IMR-90 (cell line): ENCODE results near the gene ZNF296. TPM values are rescaled to one million over a fixed set of nuclear protein-coding genes. Genes with fewer than 3 reads are reported as not detected.

ENCODE experiments used
- ATAC-seq: fragments of 200-7000 bp; cut with Tn5 transposase; 2 replicates; pipeline ENCODE4 v1.9.1; 2020; ENCODE audit warnings: low read depth, mild to moderate bottlenecking, moderate library complexity
- BruUV-seq: library from RNA; stranded (reverse); fragments of 400-500 nt; replicated peaks from 2 replicates; lab custom pipeline; 2021; lab: Mats Ljungman, UMichigan
- CTCF ChIA-PET: fragments of 300-600 bp; formaldehyde crosslinking; extraction: SDS; loops from one replicate; lab custom pipeline; 2021; ENCODE audit warnings: antibody characterized with exemption; lab: Yijun Ruan, JAX
- POLR2A ChIA-PET: fragments of 300-600 bp; sonication (Branson Sonifier 250); formaldehyde crosslinking; loops from one replicate; lab custom pipeline; 2022; ENCODE audit warnings: antibody characterized with exemption; ENCODE audit not compliant: unreplicated experiment; lab: Charles Lee
- DNase-seq: peaks from one replicate; pipeline ENCODE4 v3.0.0; 2013
- H2AFZ ChIP-seq: replicated peaks from 2 replicates; pipeline ENCODE3; 2013; ENCODE audit warnings: low read length, mild to moderate bottlenecking; ENCODE audit not compliant: poor library complexity
- H2AK5ac ChIP-seq: 2 replicates; pipeline ENCODE4 v1.6.1; 2013; ENCODE audit warnings: low read depth, low read length, inconsistent platforms
- H2AK9ac ChIP-seq: replicated peaks from 2 replicates; pipeline ENCODE3; 2013; ENCODE audit warnings: mild to moderate bottlenecking, low read depth, low read length, moderate library complexity; ENCODE audit not compliant: poor library complexity
- H2BK120ac ChIP-seq: 2 replicates; pipeline ENCODE4 v1.6.1; 2013; ENCODE audit warnings: low read depth, low read length, inconsistent platforms
- H2BK15ac ChIP-seq: 3 replicates; pipeline ENCODE4 v1.6.1; 2013; ENCODE audit warnings: low read depth, low read length, inconsistent platforms
- H2BK20ac ChIP-seq: 2 replicates; pipeline ENCODE4 v1.6.1; 2013; ENCODE audit warnings: low read depth, mild to moderate bottlenecking, inconsistent platforms, low read length, moderate library complexity
- H2BK5ac ChIP-seq: 2 replicates; pipeline ENCODE4 v1.6.1; 2013; ENCODE audit warnings: mild to moderate bottlenecking, low read depth, low read length, inconsistent platforms; ENCODE audit not compliant: poor library complexity, severe bottlenecking
- H3K14ac ChIP-seq: replicated peaks from 2 replicates; pipeline ENCODE4 v1.6.1; 2013; ENCODE audit warnings: low read depth, low read length, inconsistent platforms
- H3K18ac ChIP-seq: 2 replicates; pipeline ENCODE4 v1.6.1; 2013; ENCODE audit warnings: low read depth, low read length, control low read depth
- H3K23ac ChIP-seq: 2 replicates; pipeline ENCODE4 v1.6.1; 2013; ENCODE audit warnings: low read depth, low read length, inconsistent platforms
- H3K27ac ChIP-seq: 2 replicates; pipeline ENCODE4 v1.5.1; 2013; ENCODE audit warnings: mild to moderate bottlenecking, control low read depth, low read length; ENCODE audit not compliant: insufficient read depth
- H3K27me3 ChIP-seq: 2 replicates; pipeline ENCODE4 v1.6.1; 2013; ENCODE audit warnings: low read length; ENCODE audit not compliant: control insufficient read depth, insufficient read depth
- H3K36me3 ChIP-seq: 2 replicates; pipeline ENCODE4 v1.6.1; 2013; ENCODE audit warnings: low read length, mixed read lengths; ENCODE audit not compliant: control insufficient read depth, insufficient read depth
- H3K4ac ChIP-seq: 2 replicates; pipeline ENCODE4 v1.6.1; 2013; ENCODE audit warnings: low read depth, low read length, inconsistent platforms
- H3K4me1 ChIP-seq: 2 replicates; pipeline ENCODE4 v1.6.1; 2013; ENCODE audit warnings: low read length, mixed read lengths; ENCODE audit not compliant: control insufficient read depth, insufficient read depth
- H3K4me2 ChIP-seq: 2 replicates; pipeline ENCODE4 v1.6.1; 2013; ENCODE audit warnings: low read depth, mild to moderate bottlenecking, control low read depth, low read length, moderate library complexity
- H3K4me3 ChIP-seq: 2 replicates; pipeline ENCODE4 v1.5.1; 2013; ENCODE audit warnings: low read depth, mild to moderate bottlenecking, control low read depth, low read length, moderate library complexity; ENCODE audit not compliant: insufficient read depth
- H3K56ac ChIP-seq: 2 replicates; pipeline ENCODE4 v1.6.1; 2013; ENCODE audit warnings: low read length, inconsistent platforms; ENCODE audit not compliant: insufficient read depth; ENCODE audit errors: extremely low read depth
- H3K79me1 ChIP-seq, 2 experiments: 2 replicates each; pipeline ENCODE4 v1.6.1; 2013; ENCODE audit warnings: low read length in 2 of 2, inconsistent platforms in 1 of 2, low read depth in 1 of 2
- H3K9ac ChIP-seq: 2 replicates; pipeline ENCODE4 v1.6.1; 2013; ENCODE audit warnings: low read depth, low read length, control low read depth
- H3K9me1 ChIP-seq: 2 replicates; pipeline ENCODE4 v1.6.1; 2013; ENCODE audit warnings: low read length, inconsistent platforms; ENCODE audit not compliant: insufficient read depth
- H3K9me3 ChIP-seq: 2 replicates; pipeline ENCODE4 v1.6.1; 2013; ENCODE audit warnings: low read length; ENCODE audit not compliant: control insufficient read depth, insufficient read depth
- H4K20me1 ChIP-seq: 2 replicates; pipeline ENCODE4 v1.6.1; 2013; ENCODE audit warnings: low read length, inconsistent platforms; ENCODE audit not compliant: insufficient read depth
- H4K5ac ChIP-seq: 2 replicates; pipeline ENCODE4 v1.6.1; 2013; ENCODE audit warnings: mild to moderate bottlenecking, low read depth, low read length, control low read depth
- H4K8ac ChIP-seq, 2 experiments: 2 replicates each; pipeline ENCODE4 v1.6.1; 2013; ENCODE audit warnings: low read depth in 2 of 2, low read length in 2 of 2, control low read depth in 1 of 2, inconsistent platforms in 1 of 2
- H4K91ac ChIP-seq: 2 replicates; pipeline ENCODE4 v1.6.1; 2013; ENCODE audit warnings: low read depth, low read length, inconsistent platforms; ENCODE audit not compliant: insufficient read depth
- BHLHE40 ChIP-seq: fragments of 150-350 bp; IDR thresholded peaks from 2 replicates; pipeline ENCODE4 v1.6.1; 2016; ENCODE audit warnings: mild to moderate bottlenecking, low read depth, low read length
- CEBPB ChIP-seq: IDR thresholded peaks from 2 replicates; pipeline ENCODE4 v1.6.1; 2012; ENCODE audit warnings: low read depth, low read length, improper control_type of control experiment
- CHD1 ChIP-seq: IDR thresholded peaks from 2 replicates; pipeline ENCODE4 v1.6.1; 2012; ENCODE audit warnings: low read depth, low read length, improper control_type of control experiment
- CTCF ChIP-seq: conservative IDR thresholded peaks from 2 replicates; pipeline ENCODE4 v1.5.1; 2012; ENCODE audit warnings: mild to moderate bottlenecking, low read depth, low read length, improper control_type of control experiment
- ELK1 ChIP-seq: fragments of 150-350 bp; IDR thresholded peaks from 2 replicates; pipeline ENCODE4 v1.6.1; 2016; ENCODE audit warnings: low read depth, mild to moderate bottlenecking, low read length, moderate library complexity, borderline replicate concordance
- FOS ChIP-seq: fragments of 150-350 bp; IDR thresholded peaks from 2 replicates; pipeline ENCODE4 v1.6.1; 2016; ENCODE audit warnings: low read depth, low read length
- MAFK ChIP-seq: IDR thresholded peaks from 2 replicates; pipeline ENCODE4 v1.6.1; 2012; ENCODE audit warnings: low read depth, low read length, improper control_type of control experiment
- MAZ ChIP-seq: IDR thresholded peaks from 2 replicates; pipeline ENCODE4 v1.6.1; 2012; ENCODE audit warnings: low read depth, mild to moderate bottlenecking, low read length, improper control_type of control experiment, moderate library complexity, borderline replicate concordance
- MXI1 ChIP-seq: IDR thresholded peaks from 2 replicates; pipeline ENCODE4 v1.6.1; 2012; ENCODE audit warnings: low read depth, mild to moderate bottlenecking, low read length, moderate library complexity, borderline replicate concordance
- NFE2L2 ChIP-seq: fragments of 150-350 bp; IDR thresholded peaks from 2 replicates; pipeline ENCODE4 v1.6.1; 2016; ENCODE audit warnings: low read depth, mild to moderate bottlenecking, low read length
- POLR2A ChIP-seq: IDR thresholded peaks from 2 replicates; pipeline ENCODE4 v1.6.1; 2012; ENCODE audit warnings: mild to moderate bottlenecking, low read depth, low read length
- RAD21 ChIP-seq: IDR thresholded peaks from 2 replicates; pipeline ENCODE4 v1.6.1; 2012; ENCODE audit warnings: low read length, improper control_type of control experiment
- RCOR1 ChIP-seq: IDR thresholded peaks from 2 replicates; pipeline ENCODE4 v1.6.1; 2012; ENCODE audit warnings: mild to moderate bottlenecking, low read length, improper control_type of control experiment; ENCODE audit not compliant: insufficient replicate concordance
- RFX5 ChIP-seq: IDR thresholded peaks from 2 replicates; pipeline ENCODE4 v1.8.0; 2012; ENCODE audit warnings: low read depth, mild to moderate bottlenecking, low read length, moderate library complexity
- SMC3 ChIP-seq: fragments of 150-350 bp; IDR thresholded peaks from 2 replicates; pipeline ENCODE4 v1.6.1; 2016; ENCODE audit warnings: low read depth, mild to moderate bottlenecking, antibody characterized with exemption, low read length, moderate library complexity
- WGBS, 2 experiments: methylation state at CpG; one replicate each; pipeline versions ENCODE4 v1.1.5 to v1.1.7; 2013; ENCODE audit warnings: missing lambda C conversion rate in 2 of 2; ENCODE audit not compliant: insufficient read length in 1 of 2; ENCODE audit errors: extremely low coverage in 2 of 2; 5-methylcytosine and 5-hydroxymethylcytosine counted together
- dilution Hi-C: fragments of 300-500 bp; cut with HindIII; formaldehyde crosslinking; loops from one replicate; pipeline ENCODE4 v1.14.3; 2018; ENCODE audit warnings: low sequenced_read_pairs; ENCODE audit not compliant: unreplicated experiment
- in situ Hi-C: fragments of 300-500 bp; cut with MboI; formaldehyde crosslinking; loops from 3 replicates; pipeline ENCODE4 v1.14.3; 2019; ENCODE audit warnings: low sequenced_read_pairs, inconsistent platforms, mixed read lengths
- intact Hi-C: fragments of 100-400 bp; cut with micrococcal nuclease; formaldehyde crosslinking; loops from 2 replicates; pipeline ENCODE4 v1.10.0; 2022
- polyA plus RNA-seq, 3 experiments: library from polyadenylated mRNA; depleted of rRNA; stranded (reverse); fragments of >200 nt; gene quantifications; 2 replicates each; pipeline ENCODE4 v1.2.3, GENCODE V29; 2012; ENCODE audit warnings: low replicate concordance in 1 of 3
- total RNA-seq: library from RNA; depleted of rRNA; stranded (reverse); fragments of >200 nt; gene quantifications from 2 replicates; pipeline ENCODE4 v1.2.3, GENCODE V29; 2012

ZNF296 gene
- total and polyA plus RNA-seq, 2 of the 4 experiments (the other 2 are of a cell fraction) = 0.10 TPM; not detected in 1

GRCh38 chr19:45061965-45062364 is 14.3 kb downstream of the ZNF296 start:
- no peak overlapping the region for H3K56ac ChIP-seq
- in situ Hi-C loops = no loop called here
- BruUV-seq = no TSS peak
- no peak overlapping the region for H3K27ac ChIP-seq
- no peak overlapping the region for H2BK20ac ChIP-seq
- H4K5ac ChIP-seq = no peak overlapping the region
- no peak for DNase-seq
- H2BK15ac ChIP-seq = no peak overlapping the region
- H3K9ac ChIP-seq = no peak overlapping the region
- no peaks in the 10 kb centered on the region for H3K4me1 ChIP-seq
- ChIA-PET CTCF (no interaction called here), POLR2A (no interaction called here)
- H3K9me3 ChIP-seq = no peaks in the 10 kb centered on the region
- no peak overlapping the region for H3K14ac ChIP-seq
- no peaks in the 10 kb centered on the region for H3K27me3 ChIP-seq
- dilution Hi-C loops = no loop called here
- ATAC-seq = no peak
- no peak overlapping the region for H3K18ac ChIP-seq
- H4K8ac ChIP-seq = no peak overlapping the region
- H3K4me2 ChIP-seq = no peak overlapping the region
- no peak overlapping the region for H3K4ac ChIP-seq
- H2AFZ ChIP-seq = no peak overlapping the region
- H3K23ac ChIP-seq = no peak overlapping the region
- no peaks in the 10 kb centered on the region for H3K9me1 ChIP-seq
- no peak overlapping the region for H3K4me3 ChIP-seq
- peaks cover 16 to 38% of the 10 kb centered on the region in 2 experiments for H3K79me1 ChIP-seq
- no peak overlapping the region for H4K91ac ChIP-seq
- WGBS, 2 experiments = 100% methylated on average over 1 of the region's 4 CpGs; no CpG with 5 or more reads in 1 of the 2 experiments
- H2BK5ac ChIP-seq = no peak overlapping the region
- H3K36me3 ChIP-seq = peaks cover 74% of the 10 kb centered on the region
- H2BK120ac ChIP-seq = no peak overlapping the region
- H2AK5ac ChIP-seq = no peak overlapping the region
- peaks cover 22% of the 10 kb centered on the region for H4K20me1 ChIP-seq
- no peak for TF ChIP-seq RCOR1
- no peak for TF ChIP-seq CTCF
- no peak for TF ChIP-seq RAD21
- TF ChIP-seq RFX5 = no peak
- TF ChIP-seq BHLHE40 = no peak
- TF ChIP-seq CEBPB = no peak
- TF ChIP-seq MXI1 = no peak
- no peak for TF ChIP-seq SMC3
- TF ChIP-seq ELK1 = no peak
- TF ChIP-seq NFE2L2 = no peak
- TF ChIP-seq FOS = no peak
- no peak for TF ChIP-seq MAZ
- TF ChIP-seq POLR2A = no peak
- TF ChIP-seq CHD1 = no peak
- no peak for TF ChIP-seq MAFK
- intact Hi-C loops = no loop called here
- no peak overlapping the region for H2AK9ac ChIP-seq
